Naive thymus-derived CD8-positive, alpha-beta T cell (primary cell): ENCODE results near the gene MAD1L1. TPM values are rescaled to one million over a fixed set of nuclear protein-coding genes. Genes with fewer than 3 reads are reported as not detected.
A peak's percentile ranks its signal among the peaks of the same experiment; 100 is the strongest.

ENCODE experiments used
- ATAC-seq, 2 donors: fragments of 150-1000 bp; cut with Tn5 transposase in 1 of 2; sonication (Bioruptor Pico), chemical (Tn5 transposase) in 1 of 2; 1 replicate in 1 of 2; 2 replicates in 1 of 2; pipeline ENCODE4 v1.10.0; 2021; ENCODE audit warnings: mild to moderate bottlenecking in 2 of 2, moderate library complexity in 2 of 2
- POLR2A ChIA-PET: fragments of 350-600 bp; sonication (Branson Sonifier 250); formaldehyde crosslinking; loops from one replicate; lab custom pipeline; 2021; ENCODE audit warnings: antibody characterized with exemption; lab: Charles Lee
- DNase-seq, 10 donors: peaks; one replicate each; pipeline versions ENCODE4 v3.0.0 to v3.0.0-alpha.2; 2020 to 2022
- H3K27ac Mint-ChIP-seq, 10 donors: one replicate each; pipeline ENCODE4 v1.8.0; 2020 to 2022; ENCODE audit warnings: mild to moderate bottlenecking in 10 of 10, mixed read lengths in 10 of 10, moderate library complexity in 4 of 10, inconsistent platforms in 1 of 10
- H3K27me3 Mint-ChIP-seq, 5 donors: one replicate each; pipeline ENCODE4 v1.8.0; 2021 to 2022; ENCODE audit warnings: mixed read lengths in 5 of 5
- H3K36me3 Mint-ChIP-seq, 3 donors: one replicate each; pipeline ENCODE4 v1.8.0; 2020 to 2022; ENCODE audit warnings: mixed read lengths in 3 of 3, mild to moderate bottlenecking in 2 of 3, inconsistent platforms in 1 of 3
- H3K4me1 Mint-ChIP-seq, 4 donors: one replicate each; pipeline ENCODE4 v1.8.0; 2021 to 2022; ENCODE audit warnings: mixed read lengths in 4 of 4
- H3K4me3 Mint-ChIP-seq, 10 donors: one replicate each; pipeline ENCODE4 v1.8.0; 2020 to 2022; ENCODE audit warnings: mild to moderate bottlenecking in 10 of 10, mixed read lengths in 10 of 10, moderate library complexity in 6 of 10, inconsistent platforms in 1 of 10
- H3K9me3 Mint-ChIP-seq, 9 donors: one replicate each; pipeline ENCODE4 v1.8.0; 2020 to 2022; ENCODE audit warnings: mixed read lengths in 9 of 9, mild to moderate bottlenecking in 3 of 9, inconsistent platforms in 1 of 9, moderate library complexity in 1 of 9
- polyA plus RNA-seq, 3 donors: library from polyadenylated mRNA; unstranded; fragments of 300-500 nt; fragmentation: Illumina TruSeq; gene quantifications; one replicate each; pipeline ENCODE4 v1.2.3, GENCODE V29; 2021
- total RNA-seq, 8 experiments: library from RNA in 2 of 8; stranded (reverse) in 2 of 8; gene quantifications; one replicate each; pipeline ENCODE4 v1.2.3 and lab custom pipeline; 2021 to 2026

The MAD1L1 gene
- total and polyA plus RNA-seq, 5 experiments from 2014 or later = 84.5 to 243 (median 146) TPM

- H3K4me3 Mint-ChIP-seq = no peak overlapping the region
- no peaks in the 10 kb centered on the region for H3K27me3 Mint-ChIP-seq
- no peak for DNase-seq
- no peak for ATAC-seq
- POLR2A ChIA-PET = no interaction called here
- H3K36me3 Mint-ChIP-seq = peaks cover 0 to 15% (median 0%) of the 10 kb centered on the region in 3 donors
- peaks cover 18 to 48% (median 30%) of the 10 kb centered on the region in 4 donors for H3K4me1 Mint-ChIP-seq
- H3K27ac Mint-ChIP-seq = no peak overlapping the region
- H3K9me3 Mint-ChIP-seq = no peaks in the 10 kb centered on the region
Observed at GRCh38 chr7:1913466-1914282, 319.1 kb downstream of the MAD1L1 start.

- H3K4me3 Mint-ChIP-seq = no peak overlapping the region
- peaks cover 17 to 48% (median 35%) of the 10 kb centered on the region in 4 donors for H3K4me1 Mint-ChIP-seq
- peak overlapping the region in 5 of 10 donors; percentile 14 to 85 (median 49) for H3K27ac Mint-ChIP-seq
Observed at GRCh38 chr7:1912593-1913465, 319.9 kb downstream of the MAD1L1 start.

GRCh38 chr7:1911571-1911970 is 321.2 kb downstream of the MAD1L1 start:
- DNase-seq = no peak
- H3K27ac Mint-ChIP-seq = peak overlapping the region in 2 of 10 donors; percentile 45
- peaks cover 0 to 20% (median 0%) of the 10 kb centered on the region in 3 donors for H3K36me3 Mint-ChIP-seq
- POLR2A ChIA-PET = interaction anchor here (1.4 kb wide), 1 partner anchor 28 kb away, joined by 4 read pairs; no protein-coding TSS in a partner anchor
- H3K9me3 Mint-ChIP-seq = no peaks in the 10 kb centered on the region
- H3K4me3 Mint-ChIP-seq = no peak overlapping the region
- no peaks in the 10 kb centered on the region for H3K27me3 Mint-ChIP-seq
- no peak for ATAC-seq
- peaks cover 8 to 47% (median 25%) of the 10 kb centered on the region in 4 donors for H3K4me1 Mint-ChIP-seq

More at GRCh38 chr7:1912593-1913465, 319.9 kb downstream of the MAD1L1 start:
- H3K9me3 Mint-ChIP-seq = no peaks in the 10 kb centered on the region
- no peak for DNase-seq
- no peaks in the 10 kb centered on the region for H3K27me3 Mint-ChIP-seq
- H3K36me3 Mint-ChIP-seq = peaks cover 0 to 19% (median 0%) of the 10 kb centered on the region in 3 donors
- POLR2A ChIA-PET = interaction anchor here (1.4 kb wide), 1 partner anchor 27 kb away, joined by 4 read pairs; no protein-coding TSS in a partner anchor
- no peak for ATAC-seq

GRCh38 chr7:1910827-1911226 is 321.9 kb downstream of the MAD1L1 start:
- POLR2A ChIA-PET = no interaction called here
- DNase-seq = no peak
- Mint-ChIP-seq H3K27ac (peak overlapping the region in 2 of 10 donors; percentile 45), H3K4me1 (peaks cover 3 to 43% (median 25%) of the 10 kb centered on the region in 4 donors), H3K4me3 (no peak overlapping the region), H3K27me3 (no peaks in the 10 kb centered on the region), H3K36me3 (peaks cover 0 to 23% (median 0%) of the 10 kb centered on the region in 3 donors), H3K9me3 (no peaks in the 10 kb centered on the region)
- no peak for ATAC-seq

GRCh38 chr7:1910081-1910685 is 322.6 kb downstream of the MAD1L1 start:
- H3K4me1 Mint-ChIP-seq = peaks cover 3 to 38% (median 25%) of the 10 kb centered on the region in 4 donors
- no peak overlapping the region for H3K4me3 Mint-ChIP-seq
- H3K9me3 Mint-ChIP-seq = no peaks in the 10 kb centered on the region
- POLR2A ChIA-PET = no interaction called here
- peak overlapping the region in 2 of 10 donors; percentile 43 to 78 for H3K27ac Mint-ChIP-seq
- H3K27me3 Mint-ChIP-seq = no peaks in the 10 kb centered on the region
- H3K36me3 Mint-ChIP-seq = peaks cover 0 to 23% (median 0%) of the 10 kb centered on the region in 3 donors
- DNase-seq (no peak), ATAC-seq (no peak)

- POLR2A ChIA-PET = no interaction called here
- no peaks in the 10 kb centered on the region for H3K9me3 Mint-ChIP-seq
- H3K27ac Mint-ChIP-seq = peak overlapping the region in 2 of 10 donors; percentile 52 to 78
- peaks cover 0 to 23% (median 0%) of the 10 kb centered on the region in 3 donors for H3K36me3 Mint-ChIP-seq
- no peaks in the 10 kb centered on the region for H3K27me3 Mint-ChIP-seq
- DNase-seq (no peak), ATAC-seq (no peak)
- no peak overlapping the region for H3K4me3 Mint-ChIP-seq
- H3K4me1 Mint-ChIP-seq = peaks cover 3 to 36% (median 24%) of the 10 kb centered on the region in 4 donors
Observed at GRCh38 chr7:1909476-1909875, 323.3 kb downstream of the MAD1L1 start.

GRCh38 chr7:1908823-1909420 is 323.8 kb downstream of the MAD1L1 start:
- Mint-ChIP-seq H3K27me3 (no peaks in the 10 kb centered on the region), H3K4me1 (peaks cover 3 to 34% (median 24%) of the 10 kb centered on the region in 4 donors), H3K27ac (peak overlapping the region in 1 of 10 donors; percentile 60), H3K9me3 (no peaks in the 10 kb centered on the region), H3K36me3 (peaks cover 0 to 18% (median 0%) of the 10 kb centered on the region in 3 donors), H3K4me3 (no peak overlapping the region)
- no peak for DNase-seq
- POLR2A ChIA-PET = no interaction called here
- ATAC-seq = no peak

GRCh38 chr7:1907751-1908365 is 324.9 kb downstream of the MAD1L1 start:
- ATAC-seq = no peak
- peaks cover under 1 to 32% (median 20%) of the 10 kb centered on the region in 4 donors for H3K4me1 Mint-ChIP-seq
- DNase-seq = no peak
- H3K27ac Mint-ChIP-seq = peak overlapping the region in 1 of 10 donors; percentile 87
- POLR2A ChIA-PET = interaction anchor here (0.9 kb wide), 1 partner anchor 9 kb away, joined by 3 read pairs; no protein-coding TSS in a partner anchor
- peaks cover 0 to 13% (median 0%) of the 10 kb centered on the region in 3 donors for H3K36me3 Mint-ChIP-seq
- no peaks in the 10 kb centered on the region for H3K27me3 Mint-ChIP-seq
- H3K9me3 Mint-ChIP-seq = no peaks in the 10 kb centered on the region
- no peak overlapping the region for H3K4me3 Mint-ChIP-seq

- Mint-ChIP-seq H3K9me3 (no peaks in the 10 kb centered on the region), H3K27ac (peak overlapping the region in 2 of 10 donors; percentile 52 to 87), H3K36me3 (peaks cover 0 to 13% (median 0%) of the 10 kb centered on the region in 3 donors), H3K27me3 (no peaks in the 10 kb centered on the region), H3K4me1 (peaks cover 0 to 32% (median 18%) of the 10 kb centered on the region in 4 donors), H3K4me3 (no peak overlapping the region)
- POLR2A ChIA-PET = interaction anchor here (0.9 kb wide), 1 partner anchor 10 kb away, joined by 3 read pairs; no protein-coding TSS in a partner anchor
- no peak for DNase-seq
- ATAC-seq = no peak
Observed at GRCh38 chr7:1906988-1907745, 325.6 kb downstream of the MAD1L1 start.

- DNase-seq (no peak), ATAC-seq (no peak)
- Mint-ChIP-seq H3K4me3 (no peak overlapping the region), H3K4me1 (peaks cover 0 to 26% (median 13%) of the 10 kb centered on the region in 4 donors), H3K27me3 (no peaks in the 10 kb centered on the region), H3K27ac (peak overlapping the region in 4 of 10 donors; percentile 31 to 87 (median 64)), H3K9me3 (no peaks in the 10 kb centered on the region), H3K36me3 (peaks cover 0 to 13% (median 0%) of the 10 kb centered on the region in 3 donors)
- POLR2A ChIA-PET = interaction anchor here (0.8 kb wide), 1 partner anchor 42 kb away, joined by 3 read pairs; no protein-coding TSS in a partner anchor
Observed at GRCh38 chr7:1906087-1906830, 326.5 kb downstream of the MAD1L1 start.
